ENCODE data around the gene UNCX. TPM values are rescaled to one million over a fixed set of nuclear protein-coding genes. Genes with fewer than 3 reads are reported as not detected.

UNCX gene
- total and polyA plus RNA-seq, 4 donors: not detected

DNA sequence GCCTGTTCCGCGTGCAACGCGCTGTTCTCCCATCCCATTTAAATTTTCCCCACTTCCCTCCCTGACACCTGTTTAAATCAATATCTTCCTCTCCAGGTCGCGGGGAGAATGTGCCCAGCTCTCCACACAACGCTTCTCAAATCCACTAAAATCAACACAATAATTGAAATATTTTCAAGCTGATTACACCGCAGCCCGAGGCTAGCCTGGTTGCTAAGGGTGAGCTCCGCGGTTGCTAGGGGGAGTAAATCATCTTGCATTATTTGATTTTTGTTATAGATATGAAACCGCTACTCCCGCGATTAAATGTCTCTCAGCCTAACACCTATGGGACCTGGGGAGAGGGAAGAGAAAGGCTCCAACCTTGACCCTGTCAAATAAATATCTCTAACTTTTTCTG is 36.2 kb downstream of the UNCX start:
- ATAC-seq (ENCODE audit: insufficient read depth, low FRiP score) (no peak), DNase-seq (no peak)
- peaks cover 0 to 7% (median 1%) of the 10 kb centered on the region in 4 donors for H3K9me3 ChIP-seq (ENCODE audit: control insufficient read depth in 4 of 4, insufficient read depth in 3 of 4, low read length in 3 of 4)
- H3K4me3 ChIP-seq: no peak overlapping the region
- no peaks in the 10 kb centered on the region for H3K36me3 ChIP-seq (ENCODE audit: control insufficient read depth in 4 of 4, insufficient read depth in 4 of 4, low read length in 4 of 4)
- 61 to 73% methylated on average over 14 of the region's 14 CpGs for WGBS, 2 donors
- H3K27ac ChIP-seq (ENCODE audit: low read depth in 1 of 2, low read length in 1 of 2): no peak overlapping the region
- no peak overlapping the region for H3K9ac ChIP-seq (ENCODE audit: insufficient read depth in 1 of 2, low read length in 2 of 2)
- no peaks in the 10 kb centered on the region for H3K4me1 ChIP-seq (ENCODE audit: control insufficient read depth in 5 of 5, insufficient read depth in 5 of 5, low read length in 5 of 5)
- TF ChIP-seq, protein P1, sequence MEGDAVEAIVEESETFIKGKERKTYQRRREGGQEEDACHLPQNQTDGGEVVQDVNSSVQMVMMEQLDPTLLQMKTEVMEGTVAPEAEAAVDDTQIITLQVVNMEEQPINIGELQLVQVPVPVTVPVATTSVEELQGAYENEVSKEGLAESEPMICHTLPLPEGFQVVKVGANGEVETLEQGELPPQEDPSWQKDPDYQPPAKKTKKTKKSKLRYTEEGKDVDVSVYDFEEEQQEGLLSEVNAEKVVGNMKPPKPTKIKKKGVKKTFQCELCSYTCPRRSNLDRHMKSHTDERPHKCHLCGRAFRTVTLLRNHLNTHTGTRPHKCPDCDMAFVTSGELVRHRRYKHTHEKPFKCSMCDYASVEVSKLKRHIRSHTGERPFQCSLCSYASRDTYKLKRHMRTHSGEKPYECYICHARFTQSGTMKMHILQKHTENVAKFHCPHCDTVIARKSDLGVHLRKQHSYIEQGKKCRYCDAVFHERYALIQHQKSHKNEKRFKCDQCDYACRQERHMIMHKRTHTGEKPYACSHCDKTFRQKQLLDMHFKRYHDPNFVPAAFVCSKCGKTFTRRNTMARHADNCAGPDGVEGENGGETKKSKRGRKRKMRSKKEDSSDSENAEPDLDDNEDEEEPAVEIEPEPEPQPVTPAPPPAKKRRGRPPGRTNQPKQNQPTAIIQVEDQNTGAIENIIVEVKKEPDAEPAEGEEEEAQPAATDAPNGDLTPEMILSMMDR (IDR thresholded peaks at IDR 0.05; ENCODE audit: control extremely low read depth, extremely low read depth): no peak
- peaks cover 13 to 45% (median 14%) of the 10 kb centered on the region in 3 donors for H3K27me3 ChIP-seq (ENCODE audit: control insufficient read depth in 3 of 3, insufficient read depth in 3 of 3, low read length in 2 of 3)

DNA sequence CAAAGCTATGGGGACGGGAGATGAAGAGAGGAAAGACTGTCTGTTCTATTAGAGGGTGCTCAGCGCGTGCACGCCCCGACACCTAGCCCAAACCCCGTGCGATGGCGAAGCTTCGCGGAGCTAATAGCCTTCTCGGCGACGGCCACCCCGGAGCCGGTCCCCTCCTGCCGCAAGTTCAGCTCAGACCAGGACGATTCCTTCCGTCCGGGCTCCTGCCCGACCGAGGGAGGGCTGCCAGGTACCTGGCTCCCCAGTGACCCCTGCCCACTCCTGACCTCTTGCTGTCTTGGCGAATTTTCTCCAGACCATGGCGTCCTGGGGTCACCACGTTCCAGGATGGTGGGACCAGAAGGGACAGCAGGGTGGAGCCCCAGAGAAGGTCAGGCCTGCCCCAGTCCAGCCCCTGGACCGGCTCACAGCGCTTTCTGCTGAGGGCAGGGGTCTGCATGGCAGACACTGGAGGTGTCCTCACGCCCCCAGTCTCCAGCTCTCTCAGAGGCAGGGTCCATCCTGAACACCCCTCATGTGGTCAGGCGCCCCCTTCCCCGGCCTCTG is 36.7 kb downstream of the UNCX start:
- WGBS, 2 donors: 54 to 66% methylated on average over 28 to 29 of the region's 29 CpGs
- H3K27ac ChIP-seq (ENCODE audit: low read depth in 1 of 2, low read length in 1 of 2): no peak overlapping the region
- H3K9ac ChIP-seq (ENCODE audit: insufficient read depth in 1 of 2, low read length in 2 of 2): no peak overlapping the region
- ATAC-seq (ENCODE audit: insufficient read depth, low FRiP score) (no peak), DNase-seq (no peak)
- no peak overlapping the region for H3K4me3 ChIP-seq
- TF ChIP-seq, protein P1 (IDR thresholded peaks at IDR 0.05; ENCODE audit: control extremely low read depth, extremely low read depth): no peak
- H3K9me3 ChIP-seq (ENCODE audit: control insufficient read depth in 4 of 4, insufficient read depth in 3 of 4, low read length in 3 of 4): peaks cover 0 to 9% (median 1%) of the 10 kb centered on the region in 4 donors
- peaks cover 12 to 43% (median 13%) of the 10 kb centered on the region in 3 donors for H3K27me3 ChIP-seq (ENCODE audit: control insufficient read depth in 3 of 3, insufficient read depth in 3 of 3, low read length in 2 of 3)
- H3K36me3 ChIP-seq (ENCODE audit: control insufficient read depth in 4 of 4, insufficient read depth in 4 of 4, low read length in 4 of 4): no peaks in the 10 kb centered on the region
- no peaks in the 10 kb centered on the region for H3K4me1 ChIP-seq (ENCODE audit: control insufficient read depth in 5 of 5, insufficient read depth in 5 of 5, low read length in 5 of 5)

DNA sequence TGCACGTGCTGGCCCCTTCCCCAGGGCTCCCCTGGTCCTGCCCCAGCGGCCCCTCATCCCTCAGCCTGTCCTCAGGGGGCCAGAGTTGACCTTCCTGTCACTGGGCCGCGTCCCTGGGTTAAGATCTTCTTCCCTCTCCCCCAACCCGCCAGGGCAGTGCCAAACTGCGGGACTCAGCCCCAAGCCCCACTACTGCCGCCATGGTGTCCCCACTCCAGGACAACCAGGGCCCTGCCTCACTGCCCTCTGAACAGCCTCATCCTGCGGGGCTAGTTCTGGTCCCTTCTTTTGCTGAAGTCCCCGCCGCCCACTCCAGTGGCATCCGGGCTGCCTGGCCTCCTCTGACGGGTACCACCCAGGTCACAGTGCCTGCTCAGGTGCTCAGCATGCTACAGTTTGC is 37.5 kb downstream of the UNCX start:
- Histone ChIP-seq H3K4me3 (no peak overlapping the region), H3K27ac (ENCODE audit: low read depth in 1 of 2, low read length in 1 of 2) (no peak overlapping the region), H3K9ac (ENCODE audit: insufficient read depth in 1 of 2, low read length in 2 of 2) (no peak overlapping the region), H3K27me3 (ENCODE audit: control insufficient read depth in 3 of 3, insufficient read depth in 3 of 3, low read length in 2 of 3) (peaks cover 6 to 41% (median 13%) of the 10 kb centered on the region in 3 donors), H3K9me3 (ENCODE audit: control insufficient read depth in 4 of 4, insufficient read depth in 3 of 4, low read length in 3 of 4) (peaks cover 0 to 9% (median 1%) of the 10 kb centered on the region in 4 donors), H3K36me3 (ENCODE audit: control insufficient read depth in 4 of 4, insufficient read depth in 4 of 4, low read length in 4 of 4) (no peaks in the 10 kb centered on the region), H3K4me1 (ENCODE audit: control insufficient read depth in 5 of 5, insufficient read depth in 5 of 5, low read length in 5 of 5) (no peaks in the 10 kb centered on the region)
- 70 to 78% methylated on average over 12 of the region's 12 CpGs for WGBS, 2 donors
- TF ChIP-seq, protein P1 (IDR thresholded peaks at IDR 0.05; ENCODE audit: control extremely low read depth, extremely low read depth): no peak
- no peak for ATAC-seq (ENCODE audit: insufficient read depth, low FRiP score)
- DNase-seq: no peak

DNA sequence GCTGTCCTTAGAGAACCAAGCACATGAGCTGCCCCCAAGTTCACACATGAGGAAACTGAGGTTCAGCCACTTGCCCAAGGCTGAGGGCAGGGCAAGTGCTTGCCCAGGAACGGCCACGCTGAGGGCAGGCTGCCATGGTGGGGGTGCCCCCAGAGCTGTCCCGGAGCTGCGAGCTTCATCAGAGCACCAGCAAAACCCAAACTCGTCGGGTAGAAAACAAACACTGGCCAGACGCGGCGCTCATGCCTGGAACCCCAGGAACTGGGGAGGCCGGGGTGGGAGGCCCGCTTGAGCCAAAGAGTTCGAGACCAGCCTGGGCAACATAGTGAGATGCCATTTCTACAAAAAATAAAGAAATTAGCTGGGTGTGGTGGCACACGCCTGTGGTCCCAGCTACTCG is 38.4 kb downstream of the UNCX start:
- H3K27ac ChIP-seq (ENCODE audit: low read depth in 1 of 2, low read length in 1 of 2): no peak overlapping the region
- DNase-seq (no peak), ATAC-seq (ENCODE audit: insufficient read depth, low FRiP score) (no peak)
- WGBS, 2 donors: 88 to 92% methylated on average over 14 of the region's 14 CpGs
- no peaks in the 10 kb centered on the region for H3K36me3 ChIP-seq (ENCODE audit: control insufficient read depth in 4 of 4, insufficient read depth in 4 of 4, low read length in 4 of 4)
- no peaks in the 10 kb centered on the region for H3K4me1 ChIP-seq (ENCODE audit: control insufficient read depth in 5 of 5, insufficient read depth in 5 of 5, low read length in 5 of 5)
- peaks cover 0 to 9% (median 1%) of the 10 kb centered on the region in 4 donors for H3K9me3 ChIP-seq (ENCODE audit: control insufficient read depth in 4 of 4, insufficient read depth in 3 of 4, low read length in 3 of 4)
- no peak overlapping the region for H3K4me3 ChIP-seq
- TF ChIP-seq, protein P1 (IDR thresholded peaks at IDR 0.05; ENCODE audit: control extremely low read depth, extremely low read depth): no peak
- H3K9ac ChIP-seq (ENCODE audit: insufficient read depth in 1 of 2, low read length in 2 of 2): no peak overlapping the region
- H3K27me3 ChIP-seq (ENCODE audit: control insufficient read depth in 3 of 3, insufficient read depth in 3 of 3, low read length in 2 of 3): peaks cover 6 to 42% (median 9%) of the 10 kb centered on the region in 3 donors

Measured in lung (tissue), 12 donors.